Epithelial cell of esophagus (primary cell): ENCODE results near the gene OR2W3.

Experiments
- DNase-seq: peaks from one replicate; pipeline ENCODE4 v3.0.0; 2010; ENCODE audit warnings: low read depth
- H3K4me3 ChIP-seq: 2 replicates; pipeline ENCODE4 v1.5.1; 2011; ENCODE audit warnings: mild to moderate bottlenecking, low read length, control low read depth
- TF ChIP-seq, protein P1 (sequence below): IDR thresholded peaks from 2 replicates; pipeline ENCODE4 v1.5.1; 2011; ENCODE audit warnings: low read depth, mild to moderate bottlenecking, low read length, control low read depth, inconsistent platforms; ENCODE audit not compliant: insufficient read depth; ENCODE audit errors: missing control alignments

Gene OR2W3

GRCh38 chr1:247914941-247915662 lies 19.7 kb downstream of the OR2W3 start:
- TF ChIP-seq, protein P1, sequence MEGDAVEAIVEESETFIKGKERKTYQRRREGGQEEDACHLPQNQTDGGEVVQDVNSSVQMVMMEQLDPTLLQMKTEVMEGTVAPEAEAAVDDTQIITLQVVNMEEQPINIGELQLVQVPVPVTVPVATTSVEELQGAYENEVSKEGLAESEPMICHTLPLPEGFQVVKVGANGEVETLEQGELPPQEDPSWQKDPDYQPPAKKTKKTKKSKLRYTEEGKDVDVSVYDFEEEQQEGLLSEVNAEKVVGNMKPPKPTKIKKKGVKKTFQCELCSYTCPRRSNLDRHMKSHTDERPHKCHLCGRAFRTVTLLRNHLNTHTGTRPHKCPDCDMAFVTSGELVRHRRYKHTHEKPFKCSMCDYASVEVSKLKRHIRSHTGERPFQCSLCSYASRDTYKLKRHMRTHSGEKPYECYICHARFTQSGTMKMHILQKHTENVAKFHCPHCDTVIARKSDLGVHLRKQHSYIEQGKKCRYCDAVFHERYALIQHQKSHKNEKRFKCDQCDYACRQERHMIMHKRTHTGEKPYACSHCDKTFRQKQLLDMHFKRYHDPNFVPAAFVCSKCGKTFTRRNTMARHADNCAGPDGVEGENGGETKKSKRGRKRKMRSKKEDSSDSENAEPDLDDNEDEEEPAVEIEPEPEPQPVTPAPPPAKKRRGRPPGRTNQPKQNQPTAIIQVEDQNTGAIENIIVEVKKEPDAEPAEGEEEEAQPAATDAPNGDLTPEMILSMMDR: no peak

GRCh38 chr1:247919952-247920351 lies 24.6 kb downstream of the OR2W3 start, which contains the start of gene OR2T8:
OR2T8 (plus strand) TSS chr1:247920252; CDS start chr1:247921018, 766 bp downstream.
- no peak within 1 kb of the TSS for H3K4me3 ChIP-seq
- TF ChIP-seq, protein P1: no peak
- DNase-seq: no peak

More at GRCh38 chr1:247914941-247915662, 19.7 kb downstream of the OR2W3 start:
- no peak for DNase-seq
- no peak overlapping the region for H3K4me3 ChIP-seq

GRCh38 chr1:247923941-247924340 lies 28.6 kb downstream of the OR2W3 start:
- TF ChIP-seq, protein P1: no peak
- H3K4me3 ChIP-seq: no peak overlapping the region
- no peak for DNase-seq

GRCh38 chr1:247924868-247925267 lies 29.5 kb downstream of the OR2W3 start, which contains the start of gene OR2AJ1:
OR2AJ1 (plus strand) TSS chr1:247924889; CDS start chr1:247933769, 8,880 bp downstream.
- no peak within 1 kb of the TSS for H3K4me3 ChIP-seq
- no peak for DNase-seq
- TF ChIP-seq, protein P1: no peak

DNA sequence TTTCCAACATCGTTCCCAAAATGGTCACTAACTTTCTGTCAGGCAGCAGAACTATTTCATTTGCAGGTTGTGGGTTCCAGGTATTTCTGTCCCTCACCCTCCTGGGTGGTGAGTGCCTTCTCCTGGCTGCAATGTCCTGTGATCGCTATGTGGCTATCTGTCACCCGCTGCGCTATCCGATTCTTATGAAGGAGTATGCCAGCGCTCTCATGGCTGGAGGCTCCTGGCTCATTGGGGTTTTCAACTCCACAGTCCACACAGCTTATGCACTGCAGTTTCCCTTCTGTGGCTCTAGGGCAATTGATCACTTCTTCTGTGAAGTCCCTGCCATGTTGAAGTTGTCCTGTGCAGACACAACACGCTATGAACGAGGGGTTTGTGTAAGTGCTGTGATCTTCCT lies 38.6 kb downstream of the OR2W3 start:
- TF ChIP-seq, protein P1: no peak
- DNase-seq: no peak
- H3K4me3 ChIP-seq: no peak overlapping the region

GRCh38 chr1:247935781-247936180 lies 40.4 kb downstream of the OR2W3 start:
- no peak for DNase-seq
- TF ChIP-seq, protein P1: no peak
- no peak overlapping the region for H3K4me3 ChIP-seq

DNA sequence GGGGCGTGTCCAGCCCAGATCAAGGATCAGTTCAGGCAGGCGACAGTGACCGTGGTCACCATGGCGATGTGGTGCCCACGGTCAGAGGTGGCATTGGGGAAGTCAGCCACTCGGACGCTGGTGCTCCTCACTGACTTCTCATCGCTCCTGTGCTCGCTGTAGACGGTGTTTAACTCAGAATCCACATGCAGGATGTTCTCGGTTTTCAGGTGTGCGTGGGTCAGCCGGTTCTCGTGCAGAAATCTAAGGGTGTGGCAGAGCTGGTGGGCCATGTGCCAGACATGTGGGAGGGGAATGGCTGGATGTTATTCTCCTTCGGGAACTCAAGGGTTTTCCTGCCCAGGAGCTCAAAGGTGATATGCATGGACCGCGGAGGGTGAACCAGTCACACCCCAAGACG lies 41.0 kb downstream of the OR2W3 start:
- TF ChIP-seq, protein P1: no peak
- no peak overlapping the region for H3K4me3 ChIP-seq
- DNase-seq: no peak
